Measurements from ENCODE around the gene RSF1. TPM values are rescaled to one million over a fixed set of nuclear protein-coding genes. Genes with fewer than 3 reads are reported as not detected.

RSF1 gene
- total RNA-seq, 1 experiment from 2014 or later, result 43.1 TPM

DNA sequence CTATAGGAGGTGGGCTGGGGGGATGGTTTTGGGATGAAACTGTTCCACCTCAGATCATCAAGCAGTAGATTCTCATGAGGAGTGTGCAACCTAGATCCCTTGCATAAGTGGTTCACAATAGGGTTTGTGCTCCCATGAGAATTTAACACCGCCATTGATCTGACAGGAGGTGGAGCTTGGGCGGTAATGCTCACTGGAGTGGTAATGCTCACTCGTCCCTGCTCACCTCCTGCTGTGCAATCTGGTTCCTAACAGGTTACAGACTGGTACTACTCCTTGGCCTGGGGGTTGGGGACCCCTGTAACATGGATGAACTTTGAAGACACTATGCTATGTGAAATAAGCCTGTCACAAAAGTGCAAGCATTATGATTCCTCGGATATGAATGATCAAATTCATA is 95.9 kb downstream of the RSF1 start:
- Histone ChIP-seq H3K4me3 (replicated peaks in 1 of 2; ENCODE audit: low read depth in 1 of 2, low read length in 2 of 2) (no peak overlapping the region), H3K27me3 (ENCODE audit: insufficient read depth, low read length) (no peaks in the 10 kb centered on the region), H3K4me1 (ENCODE audit: control insufficient read depth in 1 of 2, insufficient read depth in 2 of 2, low read length in 2 of 2) (no peaks in the 10 kb centered on the region), H4K20me1 (ENCODE audit: insufficient read depth) (no peaks in the 10 kb centered on the region), H3K9me2 (ENCODE audit: insufficient read depth) (no peaks in the 10 kb centered on the region), H3K36me3 (ENCODE audit: control insufficient read depth in 1 of 2, insufficient read depth in 2 of 2, low read length in 2 of 2) (no peaks in the 10 kb centered on the region), H3K79me2 (ENCODE audit: insufficient read depth, low read length) (no peaks in the 10 kb centered on the region), H3K9me3 (ENCODE audit: control insufficient read depth in 1 of 2, insufficient read depth in 1 of 2, low read depth in 1 of 2, low read length in 2 of 2) (no peaks in the 10 kb centered on the region), H3K4me2 (ENCODE audit: low read length) (no peak overlapping the region), H3K9ac (ENCODE audit: low read length) (no peak overlapping the region), H3K27ac (ENCODE audit: low read depth, low read length) (no peak overlapping the region), H2AFZ (ENCODE audit: low read depth, low read length, poor library complexity, severe bottlenecking) (no peak overlapping the region)
- BruUV-seq (replicated peaks), result no TSS peak
- TF ChIP-seq, protein P1, sequence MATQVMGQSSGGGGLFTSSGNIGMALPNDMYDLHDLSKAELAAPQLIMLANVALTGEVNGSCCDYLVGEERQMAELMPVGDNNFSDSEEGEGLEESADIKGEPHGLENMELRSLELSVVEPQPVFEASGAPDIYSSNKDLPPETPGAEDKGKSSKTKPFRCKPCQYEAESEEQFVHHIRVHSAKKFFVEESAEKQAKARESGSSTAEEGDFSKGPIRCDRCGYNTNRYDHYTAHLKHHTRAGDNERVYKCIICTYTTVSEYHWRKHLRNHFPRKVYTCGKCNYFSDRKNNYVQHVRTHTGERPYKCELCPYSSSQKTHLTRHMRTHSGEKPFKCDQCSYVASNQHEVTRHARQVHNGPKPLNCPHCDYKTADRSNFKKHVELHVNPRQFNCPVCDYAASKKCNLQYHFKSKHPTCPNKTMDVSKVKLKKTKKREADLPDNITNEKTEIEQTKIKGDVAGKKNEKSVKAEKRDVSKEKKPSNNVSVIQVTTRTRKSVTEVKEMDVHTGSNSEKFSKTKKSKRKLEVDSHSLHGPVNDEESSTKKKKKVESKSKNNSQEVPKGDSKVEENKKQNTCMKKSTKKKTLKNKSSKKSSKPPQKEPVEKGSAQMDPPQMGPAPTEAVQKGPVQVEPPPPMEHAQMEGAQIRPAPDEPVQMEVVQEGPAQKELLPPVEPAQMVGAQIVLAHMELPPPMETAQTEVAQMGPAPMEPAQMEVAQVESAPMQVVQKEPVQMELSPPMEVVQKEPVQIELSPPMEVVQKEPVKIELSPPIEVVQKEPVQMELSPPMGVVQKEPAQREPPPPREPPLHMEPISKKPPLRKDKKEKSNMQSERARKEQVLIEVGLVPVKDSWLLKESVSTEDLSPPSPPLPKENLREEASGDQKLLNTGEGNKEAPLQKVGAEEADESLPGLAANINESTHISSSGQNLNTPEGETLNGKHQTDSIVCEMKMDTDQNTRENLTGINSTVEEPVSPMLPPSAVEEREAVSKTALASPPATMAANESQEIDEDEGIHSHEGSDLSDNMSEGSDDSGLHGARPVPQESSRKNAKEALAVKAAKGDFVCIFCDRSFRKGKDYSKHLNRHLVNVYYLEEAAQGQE (IDR thresholded peaks at IDR 0.05; ENCODE audit: low read depth), result no peak
- intact Hi-C loops (cut with micrococcal nuclease), result no loop called here
- no peak for DNase-seq (ENCODE audit: low read depth, low spot score)
- no peak for ATAC-seq
- RAD21 ChIA-PET (ENCODE audit: low non-redundant PET in 1 of 2, low total read pairs in 2 of 2, uncharacterized antibody in 2 of 2, unreplicated experiment in 2 of 2), result no interaction called here
- POLR2A ChIA-PET, result no interaction called here
- CTCF ChIA-PET, result no interaction called here

DNA sequence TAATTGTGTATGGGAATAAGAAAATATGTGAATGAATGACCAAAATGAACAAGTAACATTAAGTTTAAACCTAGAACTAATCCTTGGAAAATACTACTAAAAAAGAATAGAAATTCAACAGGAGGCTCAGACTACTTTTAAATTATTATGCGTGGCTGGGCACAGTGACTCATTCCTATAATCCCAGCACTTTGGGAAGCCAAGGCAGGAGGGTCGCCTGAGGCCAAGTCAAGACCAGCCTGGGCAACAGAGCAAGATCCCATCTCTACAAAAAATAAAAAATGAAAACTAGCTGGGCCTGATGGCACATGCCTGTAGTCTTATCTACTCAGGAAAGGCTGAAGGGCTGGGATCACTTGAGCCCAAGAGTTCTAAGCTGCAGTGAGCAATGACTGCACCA is 97.5 kb downstream of the RSF1 start:
- no peaks in the 10 kb centered on the region for H3K9me2 ChIP-seq (ENCODE audit: insufficient read depth)
- CTCF ChIA-PET, result no interaction called here
- BruUV-seq (replicated peaks), result no TSS peak
- no peaks in the 10 kb centered on the region for H3K79me2 ChIP-seq (ENCODE audit: insufficient read depth, low read length)
- intact Hi-C loops (cut with micrococcal nuclease), result no loop called here
- no peaks in the 10 kb centered on the region for H3K4me1 ChIP-seq (ENCODE audit: control insufficient read depth in 1 of 2, insufficient read depth in 2 of 2, low read length in 2 of 2)
- no peak overlapping the region for H3K9ac ChIP-seq (ENCODE audit: low read length)
- POLR2A ChIA-PET, result no interaction called here
- no peak overlapping the region for H3K4me2 ChIP-seq (ENCODE audit: low read length)
- no peak for ATAC-seq
- no peak overlapping the region for H3K4me3 ChIP-seq (replicated peaks in 1 of 2; ENCODE audit: low read depth in 1 of 2, low read length in 2 of 2)
- no peaks in the 10 kb centered on the region for H3K36me3 ChIP-seq (ENCODE audit: control insufficient read depth in 1 of 2, insufficient read depth in 2 of 2, low read length in 2 of 2)
- RAD21 ChIA-PET (ENCODE audit: low non-redundant PET in 1 of 2, low total read pairs in 2 of 2, uncharacterized antibody in 2 of 2, unreplicated experiment in 2 of 2), result no interaction called here
- H4K20me1 ChIP-seq (ENCODE audit: insufficient read depth), result no peaks in the 10 kb centered on the region
- H3K9me3 ChIP-seq (ENCODE audit: control insufficient read depth in 1 of 2, insufficient read depth in 1 of 2, low read depth in 1 of 2, low read length in 2 of 2), result no peaks in the 10 kb centered on the region
- no peaks in the 10 kb centered on the region for H3K27me3 ChIP-seq (ENCODE audit: insufficient read depth, low read length)
- no peak for DNase-seq (ENCODE audit: low read depth, low spot score)
- H2AFZ ChIP-seq (ENCODE audit: low read depth, low read length, poor library complexity, severe bottlenecking), result no peak overlapping the region
- no peak overlapping the region for H3K27ac ChIP-seq (ENCODE audit: low read depth, low read length)
- TF ChIP-seq TCF7L2 (IDR thresholded peaks at IDR 0.05; ENCODE audit: borderline replicate concordance, extremely low read depth, insufficient read depth, insufficient read length) (no peak), RAD21 (IDR thresholded peaks at IDR 0.05; ENCODE audit: low read depth) (no peak), EZH2 (IDR thresholded peaks at IDR 0.05) (no peak), POLR2AphosphoS5 (IDR thresholded peaks at IDR 0.05; ENCODE audit: low read depth, low read length) (no peak), JUND (IDR thresholded peaks at IDR 0.05) (no peak), EGR1 (IDR thresholded peaks at IDR 0.05; ENCODE audit: low read depth) (no peak), SRF (IDR thresholded peaks at IDR 0.05; ENCODE audit: low read depth) (no peak), ZFX (IDR thresholded peaks at IDR 0.05) (no peak), FOSL1 (IDR thresholded peaks at IDR 0.05; ENCODE audit: low read depth) (no peak), CEBPB (IDR thresholded peaks at IDR 0.05; ENCODE audit: low read depth) (no peak), CBX3 (IDR thresholded peaks at IDR 0.05; ENCODE audit: low read depth) (no peak)
- TF ChIP-seq, protein P2, sequence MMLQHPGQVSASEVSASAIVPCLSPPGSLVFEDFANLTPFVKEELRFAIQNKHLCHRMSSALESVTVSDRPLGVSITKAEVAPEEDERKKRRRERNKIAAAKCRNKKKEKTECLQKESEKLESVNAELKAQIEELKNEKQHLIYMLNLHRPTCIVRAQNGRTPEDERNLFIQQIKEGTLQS (IDR thresholded peaks at IDR 0.05), result no peak
- TF ChIP-seq, protein P3, sequence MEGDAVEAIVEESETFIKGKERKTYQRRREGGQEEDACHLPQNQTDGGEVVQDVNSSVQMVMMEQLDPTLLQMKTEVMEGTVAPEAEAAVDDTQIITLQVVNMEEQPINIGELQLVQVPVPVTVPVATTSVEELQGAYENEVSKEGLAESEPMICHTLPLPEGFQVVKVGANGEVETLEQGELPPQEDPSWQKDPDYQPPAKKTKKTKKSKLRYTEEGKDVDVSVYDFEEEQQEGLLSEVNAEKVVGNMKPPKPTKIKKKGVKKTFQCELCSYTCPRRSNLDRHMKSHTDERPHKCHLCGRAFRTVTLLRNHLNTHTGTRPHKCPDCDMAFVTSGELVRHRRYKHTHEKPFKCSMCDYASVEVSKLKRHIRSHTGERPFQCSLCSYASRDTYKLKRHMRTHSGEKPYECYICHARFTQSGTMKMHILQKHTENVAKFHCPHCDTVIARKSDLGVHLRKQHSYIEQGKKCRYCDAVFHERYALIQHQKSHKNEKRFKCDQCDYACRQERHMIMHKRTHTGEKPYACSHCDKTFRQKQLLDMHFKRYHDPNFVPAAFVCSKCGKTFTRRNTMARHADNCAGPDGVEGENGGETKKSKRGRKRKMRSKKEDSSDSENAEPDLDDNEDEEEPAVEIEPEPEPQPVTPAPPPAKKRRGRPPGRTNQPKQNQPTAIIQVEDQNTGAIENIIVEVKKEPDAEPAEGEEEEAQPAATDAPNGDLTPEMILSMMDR (IDR thresholded peaks at IDR 0.05 in 2 of 3, conservative IDR thresholded peaks at IDR 0.05 in 1 of 3; ENCODE audit: borderline replicate concordance in 1 of 3, insufficient read depth in 1 of 3, low read depth in 2 of 3, low read length in 2 of 3), result no peak

Data from HCT116 (cell line).